Loucy (cell line): ENCODE data around the gene UBE3D.

Experiments
- CTCF ChIP-seq: fragments of 200-600 bp; sonication (generic); conservative IDR thresholded peaks from 2 replicates; pipeline ENCODE4 v1.5.1; 2014; ENCODE audit warnings: mild to moderate bottlenecking, antibody characterized with exemption, low read length
- EZH2phosphoT487 ChIP-seq: fragments of 200-600 bp; IDR thresholded peaks from 2 replicates; pipeline ENCODE4 v1.6.1; 2018; ENCODE audit warnings: antibody characterized with exemption, mild to moderate bottlenecking, moderate library complexity, borderline replicate concordance

DNA sequence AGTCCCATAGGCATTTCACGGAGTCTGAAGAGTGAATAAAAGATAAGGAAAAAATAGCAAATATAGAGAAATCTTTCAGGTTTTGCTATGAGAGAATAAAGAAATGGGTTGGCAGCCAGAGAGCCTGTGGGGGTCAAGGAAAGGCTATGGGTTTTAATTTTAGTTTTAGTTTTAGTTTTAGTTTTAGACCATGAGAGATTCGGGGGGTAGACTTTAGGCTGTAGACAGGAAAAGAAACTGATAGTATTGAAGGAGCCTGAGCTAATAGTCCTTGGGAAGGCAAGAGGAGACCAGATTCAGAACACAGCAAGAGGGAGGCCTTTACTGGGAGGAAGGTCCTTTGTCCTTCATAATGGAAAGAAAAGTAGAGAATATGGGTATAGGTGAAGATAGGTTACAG is 21.1 kb upstream of the UBE3D start:
- no peak for TF ChIP-seq CTCF
- TF ChIP-seq EZH2phosphoT487 = no peak
